Head of caudate nucleus (tissue), 42 donors: ENCODE measurements around the gene LRRIQ4.

Experiments
- DNase-seq, 42 donors: peaks; one replicate each; pipeline versions ENCODE4 v3.0.0 to v3.0.0-alpha.2; 2020 to 2021; ENCODE audit warnings: mixed read lengths in 7 of 42
- intact Hi-C: fragments of 100-400 bp; cut with DNase I; formaldehyde crosslinking; loops from one replicate; pipeline ENCODE4 v1.15.0; 2022

Gene LRRIQ4

GRCh38 chr3:169846458-169847193 is 34.0 kb downstream of the LRRIQ4 start:
- intact Hi-C loops, result no loop called here
- peak in 1 of 42 donors; percentile 21 for DNase-seq

DNA sequence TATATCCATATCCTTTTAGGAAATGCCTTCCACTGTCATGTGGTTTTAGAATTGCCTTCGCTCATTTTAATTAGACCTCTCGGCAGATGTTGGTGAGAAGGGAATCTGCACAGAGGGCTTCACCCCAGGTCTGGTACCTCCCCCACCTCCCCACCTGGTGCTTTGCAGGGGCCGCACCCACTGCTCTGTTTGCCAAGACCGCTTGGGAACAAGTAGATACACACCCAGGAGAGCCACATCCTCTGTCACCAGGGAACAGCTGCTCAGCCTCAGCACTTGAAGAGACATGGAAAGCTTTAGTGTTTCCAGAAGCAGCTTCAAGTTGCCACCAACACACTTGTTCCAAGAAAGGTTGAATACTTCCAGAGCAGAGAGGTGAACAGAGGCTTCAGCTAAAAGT is 35.2 kb downstream of the LRRIQ4 start:
- intact Hi-C loops, result no loop called here
- peak in 15 of 42 donors; percentile 6 to 50 (median 14) for DNase-seq

- intact Hi-C loops, result no loop called here
- DNase-seq, result no peak
Observed at GRCh38 chr3:169848741-169849140, 36.1 kb downstream of the LRRIQ4 start.

- peak in 1 of 42 donors; percentile 5 for DNase-seq
- intact Hi-C loops, result no loop called here
Observed at GRCh38 chr3:169850618-169851017, 37.9 kb downstream of the LRRIQ4 start.

GRCh38 chr3:169855514-169855913 is 42.8 kb downstream of the LRRIQ4 start:
- DNase-seq, result no peak
- intact Hi-C loops, result no loop called here

- DNase-seq, result no peak
- intact Hi-C loops, result no loop called here
Observed at GRCh38 chr3:169857811-169858210, 45.1 kb downstream of the LRRIQ4 start.

- DNase-seq, result no peak
- intact Hi-C loops, result loop anchor here (5.0 to 10.0 kb wide), 2 partner anchors 105 to 323 kb away; partner anchors contain the start of genes PHC3 and SEC62
Observed at GRCh38 chr3:169861871-169862270, 49.2 kb downstream of the LRRIQ4 start.

DNA sequence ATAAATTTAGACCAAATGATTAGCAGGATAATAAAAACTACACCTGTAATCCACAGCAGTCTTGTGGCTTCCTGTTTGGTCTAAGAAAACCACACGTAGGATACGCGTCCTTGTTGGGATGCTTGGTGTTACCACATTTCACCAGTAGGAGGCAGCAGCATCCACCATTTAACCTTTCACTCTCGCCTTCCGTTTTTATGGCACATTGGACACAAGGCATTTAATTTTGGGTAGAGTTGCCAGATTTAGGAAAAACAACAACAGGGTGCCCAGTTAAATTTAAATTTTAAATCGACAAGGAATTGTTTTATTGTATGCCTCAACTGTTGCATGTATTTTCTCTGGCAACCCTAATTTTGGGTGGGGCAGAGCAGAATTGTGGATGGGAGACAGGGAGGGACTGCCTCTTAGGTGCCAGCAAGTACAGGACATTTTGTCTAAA is 50.8 kb downstream of the LRRIQ4 start:
- intact Hi-C loops, result loop anchor here (5.0 to 10.0 kb wide), 2 partner anchors 104 to 321 kb away; partner anchors contain the start of genes PHC3 and SEC62

GRCh38 chr3:169864270-169864669 is 51.6 kb downstream of the LRRIQ4 start:
- no peak for DNase-seq
- intact Hi-C loops, result loop anchor here (5.0 to 10.0 kb wide), 2 partner anchors 103 to 321 kb away; partner anchors contain the start of genes PHC3 and SEC62

More for the DNA sequence above, 50.8 kb downstream of the LRRIQ4 start:
- peak in 41 of 42 donors; percentile 20 to 89 (median 71) for DNase-seq

DNA sequence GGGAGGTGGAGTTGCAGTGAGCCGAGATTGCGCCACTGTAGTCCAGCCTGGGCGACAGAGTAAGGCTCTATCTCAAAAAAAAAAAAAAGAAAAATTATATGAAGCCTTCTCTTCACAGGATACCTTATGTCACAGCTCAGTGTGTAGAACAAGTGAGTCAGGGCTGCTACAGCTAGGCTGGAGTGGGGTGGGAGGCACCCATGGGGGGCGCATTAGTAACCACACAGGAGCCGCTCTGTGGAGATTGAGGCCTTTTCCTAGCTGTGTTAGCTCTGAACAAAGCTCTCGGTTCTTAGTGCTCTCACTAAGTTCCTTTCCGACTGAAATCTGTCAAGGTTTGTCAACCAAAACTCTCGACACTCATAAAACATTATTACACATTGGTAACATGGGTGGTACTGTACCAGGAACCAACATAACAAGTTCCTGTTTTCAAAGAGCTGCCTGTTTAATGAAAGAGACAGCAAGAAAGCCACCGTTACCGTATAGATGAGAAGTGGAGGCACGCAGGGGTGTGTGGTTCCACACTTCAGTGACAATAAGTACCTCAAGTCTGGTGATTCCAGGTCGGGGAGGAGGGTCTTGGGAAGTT is 52.6 kb downstream of the LRRIQ4 start:
- DNase-seq, result no peak
- intact Hi-C loops, result loop anchor here (10.0 kb wide), 1 partner anchor 320 kb away; the partner anchor contains the start of gene PHC3

- DNase-seq, result no peak
- intact Hi-C loops, result loop anchor here (10.0 kb wide), 1 partner anchor 317 kb away; the partner anchor contains the start of gene PHC3
Observed at GRCh38 chr3:169867584-169868210, 55.0 kb downstream of the LRRIQ4 start.

- intact Hi-C loops, result loop anchor here (10.0 kb wide), 1 partner anchor 316 kb away; the partner anchor contains the start of gene PHC3
- DNase-seq, result no peak
Observed at GRCh38 chr3:169868369-169868768, 55.7 kb downstream of the LRRIQ4 start.

DNA sequence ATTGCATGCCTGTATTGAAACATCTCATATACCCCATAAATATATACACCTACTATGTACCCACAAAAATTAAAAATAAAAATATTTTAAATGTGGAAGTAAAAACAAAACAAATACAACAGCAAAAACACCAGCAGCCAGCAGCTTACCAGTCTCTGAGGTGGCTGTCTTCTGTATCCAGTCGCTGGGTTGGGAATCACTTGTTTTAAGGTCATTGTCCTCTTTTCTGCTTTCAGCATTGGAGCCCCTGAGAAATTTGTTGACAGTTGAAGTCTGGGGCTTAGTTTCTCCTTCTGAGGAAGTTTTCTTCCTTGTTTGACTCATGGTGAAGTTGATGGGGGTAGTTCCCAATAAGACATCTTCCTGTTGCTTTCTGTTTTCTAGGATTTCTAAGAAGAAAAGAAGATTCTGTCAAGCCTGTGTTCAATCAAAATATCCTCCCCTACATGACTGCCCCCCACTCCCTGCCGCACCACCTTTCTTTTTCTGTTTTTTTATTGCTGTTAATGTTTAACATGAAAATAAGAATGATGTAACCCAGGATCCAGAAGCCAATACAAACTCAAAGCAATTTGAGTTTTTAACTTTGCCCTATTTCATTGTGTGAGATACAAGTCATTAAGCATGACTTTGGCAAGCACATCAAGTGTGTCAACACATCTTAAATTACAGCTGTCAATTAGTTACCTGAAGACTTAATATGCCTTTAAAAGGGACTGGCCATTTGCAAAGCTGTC is 57.0 kb downstream of the LRRIQ4 start, which contains the start of gene LRRC31:
LRRC31 (minus strand) TSS at position 452 of the 737 bp plus-strand sequence; CDS start at position 324, 128 bp downstream.
- intact Hi-C loops, result loop anchor here (10.0 kb wide), 1 partner anchor 315 kb away; the partner anchor contains the start of gene PHC3
- DNase-seq, result no peak

DNA sequence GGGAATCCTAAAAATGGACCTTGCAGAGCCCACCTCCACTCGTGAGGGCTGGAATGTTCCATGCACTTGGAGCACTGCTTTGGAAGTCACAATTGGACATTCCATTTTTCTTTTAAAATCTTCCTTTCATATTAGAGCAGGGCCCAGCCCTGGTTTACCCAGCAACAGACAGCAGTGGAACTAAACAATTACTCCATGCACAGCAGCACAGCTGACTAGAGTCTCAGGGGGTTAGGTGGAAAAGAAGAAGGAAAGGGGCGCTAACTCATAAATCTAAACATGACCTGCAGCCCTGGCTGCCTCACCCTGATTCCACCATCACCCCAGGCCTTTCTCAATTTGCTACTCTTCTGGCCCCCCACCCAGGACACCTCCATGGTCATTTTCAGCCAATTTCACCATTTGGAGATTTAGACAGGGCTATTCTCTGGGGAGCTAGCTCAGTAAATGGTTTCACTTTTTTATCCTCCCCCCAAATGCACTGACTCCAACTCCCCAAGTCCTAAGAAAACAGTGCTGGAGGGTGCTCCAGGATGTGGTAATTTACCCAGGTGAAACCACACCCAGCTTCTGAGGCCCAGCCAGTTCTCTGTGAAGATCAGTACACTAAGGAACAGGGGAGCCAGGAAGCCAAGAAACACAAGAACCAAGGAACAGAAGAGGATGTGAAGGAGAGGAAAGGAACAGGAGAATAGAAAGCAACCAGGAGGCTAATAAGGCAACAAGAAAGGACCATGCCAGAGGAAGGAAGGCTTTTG is 58.6 kb downstream of the LRRIQ4 start:
- intact Hi-C loops, result no loop called here
- DNase-seq, result no peak

DNA sequence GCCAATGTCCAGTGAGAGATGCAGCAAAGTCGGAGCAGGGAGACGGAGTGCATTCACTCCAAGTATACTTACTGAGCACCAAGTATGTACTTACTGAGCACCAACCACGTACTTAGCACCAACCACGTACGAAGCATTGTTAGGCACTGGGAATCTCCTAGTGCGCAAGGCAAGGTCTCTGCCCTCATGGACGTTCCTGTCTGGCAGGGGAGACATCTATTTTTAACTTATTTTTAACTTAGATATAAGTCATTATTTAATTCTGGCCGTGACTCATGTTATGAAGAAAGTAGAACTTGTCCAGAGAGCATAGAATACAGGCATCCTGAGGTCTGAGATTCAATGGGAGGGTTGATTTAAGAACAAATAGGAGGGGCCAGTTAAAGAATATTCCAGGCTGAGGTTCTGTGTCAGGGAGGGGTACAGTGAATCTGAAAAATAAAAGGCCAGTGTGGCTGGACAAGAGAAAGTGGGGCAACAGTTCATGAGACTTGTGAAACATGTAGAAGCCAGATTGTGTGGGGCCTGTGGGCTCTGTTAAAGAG is 66.4 kb downstream of the LRRIQ4 start:
- intact Hi-C loops, result no loop called here
- no peak for DNase-seq

- DNase-seq, result no peak
- intact Hi-C loops, result no loop called here
Observed at GRCh38 chr3:169879845-169880575, 67.3 kb downstream of the LRRIQ4 start.

- no peak for DNase-seq
- intact Hi-C loops, result no loop called here
Observed at GRCh38 chr3:169880576-169881250, 68.0 kb downstream of the LRRIQ4 start.
